Measurements from ENCODE around the gene KANTR.

The KANTR gene

GRCh38 chrX:53087388-53087831 lies 6.5 kb upstream of the KANTR start:
- no peak overlapping the region for H3K4me3 ChIP-seq (ENCODE audit: low read depth, low read length)
- no peak for TF ChIP-seq CTCF (IDR thresholded peaks at IDR 0.05; ENCODE audit: borderline replicate concordance, insufficient read depth, low read depth, low read length)

- peak overlapping the region; percentile 16 for H3K4me3 ChIP-seq (ENCODE audit: low read depth, low read length)
- TF ChIP-seq CTCF (IDR thresholded peaks at IDR 0.05; ENCODE audit: borderline replicate concordance, insufficient read depth, low read depth, low read length) = no peak
Observed at GRCh38 chrX:53088136-53088974, 5.6 kb upstream of the KANTR start.

- no peak overlapping the region for H3K4me3 ChIP-seq (ENCODE audit: low read depth, low read length)
- TF ChIP-seq CTCF (IDR thresholded peaks at IDR 0.05; ENCODE audit: borderline replicate concordance, insufficient read depth, low read depth, low read length) = peak; percentile 79
Observed at GRCh38 chrX:53089224-53089842, 4.6 kb upstream of the KANTR start.

- H3K4me3 ChIP-seq (ENCODE audit: low read depth, low read length) = no peak overlapping the region
- no peak for TF ChIP-seq CTCF (IDR thresholded peaks at IDR 0.05; ENCODE audit: borderline replicate concordance, insufficient read depth, low read depth, low read length)
Observed at GRCh38 chrX:53089925-53090324, 4.0 kb upstream of the KANTR start.

- H3K4me3 ChIP-seq (ENCODE audit: low read depth, low read length) = no peak overlapping the region
- no peak for TF ChIP-seq CTCF (IDR thresholded peaks at IDR 0.05; ENCODE audit: borderline replicate concordance, insufficient read depth, low read depth, low read length)
Observed at GRCh38 chrX:53091354-53091753, 2.6 kb upstream of the KANTR start.

GRCh38 chrX:53093177-53093655 lies 726 bp upstream of the KANTR start:
- TF ChIP-seq CTCF (IDR thresholded peaks at IDR 0.05; ENCODE audit: borderline replicate concordance, insufficient read depth, low read depth, low read length) = peak; percentile 56
- H3K4me3 ChIP-seq (ENCODE audit: low read depth, low read length) = peak overlapping the region; percentile 82

GRCh38 chrX:53094582-53094905 lies 602 bp downstream of the KANTR start:
- TF ChIP-seq CTCF (IDR thresholded peaks at IDR 0.05; ENCODE audit: borderline replicate concordance, insufficient read depth, low read depth, low read length) = no peak
- H3K4me3 ChIP-seq (ENCODE audit: low read depth, low read length) = peak overlapping the region; percentile 82
